HG03066 (cell line): Measurements from ENCODE around the gene SAMD10.
"Not testable (repeated sequence)": the region's sequence is repeated elsewhere in the genome, so short reads cannot be mapped to it uniquely, and the experiment has no call there.

Experiments used
- ATAC-seq: cut with Tn5 transposase; IDR thresholded peaks from one replicate; pipeline ENCODE4 v1.9.1; 2021; ENCODE audit warnings: low read depth; ENCODE audit not compliant: unreplicated experiment

Gene SAMD10

DNA sequence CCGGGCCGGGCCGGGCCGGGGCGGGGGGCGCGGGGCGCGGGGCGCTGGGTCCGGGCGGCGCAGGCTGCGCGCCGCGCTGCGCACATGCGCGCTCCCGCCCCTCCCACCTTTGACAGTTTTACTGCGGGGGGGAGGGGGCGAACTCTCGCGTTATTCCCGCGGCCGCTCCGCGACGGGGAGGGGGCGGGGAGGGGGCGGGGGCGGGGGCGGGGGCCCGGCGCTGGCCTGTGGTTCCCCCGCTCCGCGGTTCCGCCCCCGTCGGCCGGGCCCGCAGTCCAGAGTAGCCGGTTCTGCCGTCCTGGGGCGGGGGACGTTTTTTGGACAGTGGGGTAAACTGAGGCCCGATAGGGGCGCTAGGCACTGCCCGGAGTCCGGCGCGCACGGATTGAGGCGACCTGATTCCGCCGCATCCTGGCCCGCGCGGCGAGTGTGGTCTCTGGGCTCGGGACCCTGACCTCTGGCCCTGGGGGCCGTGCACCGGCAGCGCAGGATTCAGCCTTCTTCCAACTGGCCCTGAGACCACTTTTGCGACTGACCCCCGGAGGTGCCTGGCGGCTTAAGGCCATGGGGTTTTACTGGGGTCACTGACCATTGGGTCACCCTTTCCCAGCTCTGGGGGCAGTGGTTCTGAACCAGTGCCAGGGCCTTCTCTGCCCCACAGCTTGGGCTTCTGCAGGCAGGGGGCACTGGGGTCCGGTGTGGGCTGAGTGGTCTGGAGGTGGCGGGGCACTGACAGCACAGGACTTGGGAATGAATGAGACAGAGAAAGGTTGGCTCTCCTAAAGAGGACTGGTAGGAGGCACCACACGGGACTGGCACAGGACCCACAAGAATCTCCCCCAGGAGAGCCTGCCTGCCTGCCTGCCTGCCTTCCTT is 9.4 kb downstream of the SAMD10 start, which contains the start of gene ZNF512B:
TSS of gene ZNF512B (minus strand) at position 93 of the 876 bp plus-strand sequence. CDS start 1,980 bp downstream, outside the sequence.
- no peak for ATAC-seq

DNA sequence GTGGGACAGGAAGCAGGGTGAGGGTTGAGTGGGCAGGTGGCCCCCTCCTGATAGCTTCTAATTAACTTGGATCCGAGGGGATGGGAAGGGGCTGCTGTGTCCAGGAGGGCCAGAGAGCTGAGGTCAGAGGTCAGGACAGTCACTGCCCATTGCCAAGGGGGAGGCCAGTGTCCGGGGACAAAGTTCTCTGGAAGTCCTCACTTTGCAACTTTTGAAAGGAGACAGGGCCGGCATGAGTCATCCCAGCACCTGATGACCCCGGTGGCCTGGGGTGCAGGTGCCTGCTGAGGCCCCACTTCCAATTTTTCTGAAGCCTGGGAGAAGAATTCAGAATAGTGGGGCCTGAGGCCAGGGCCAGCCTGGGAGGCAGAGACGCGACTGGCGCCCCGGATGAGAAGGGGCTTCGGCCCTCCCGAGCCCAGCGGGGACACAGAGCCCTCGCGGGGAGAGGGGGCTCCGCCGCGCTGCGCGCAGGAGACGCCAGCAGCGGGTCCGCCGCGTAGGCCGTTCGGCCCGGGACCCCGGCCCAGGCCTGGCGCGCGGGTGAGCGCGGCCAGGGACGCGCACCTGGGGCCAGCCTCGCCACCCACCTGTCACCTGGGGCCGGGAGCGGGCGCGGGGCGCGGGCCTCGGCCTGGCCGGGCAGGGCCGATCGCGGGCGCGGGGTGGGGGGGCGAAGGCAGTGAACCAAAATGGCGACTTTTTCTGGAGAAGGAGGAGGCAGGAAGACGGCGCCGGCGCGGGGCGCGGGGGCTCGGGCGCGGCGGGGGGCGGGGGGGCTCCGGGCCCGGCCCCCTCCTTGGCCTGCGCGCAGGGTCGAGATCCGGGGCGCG is 10.3 kb downstream of the SAMD10 start:
- ATAC-seq, result no peak

DNA sequence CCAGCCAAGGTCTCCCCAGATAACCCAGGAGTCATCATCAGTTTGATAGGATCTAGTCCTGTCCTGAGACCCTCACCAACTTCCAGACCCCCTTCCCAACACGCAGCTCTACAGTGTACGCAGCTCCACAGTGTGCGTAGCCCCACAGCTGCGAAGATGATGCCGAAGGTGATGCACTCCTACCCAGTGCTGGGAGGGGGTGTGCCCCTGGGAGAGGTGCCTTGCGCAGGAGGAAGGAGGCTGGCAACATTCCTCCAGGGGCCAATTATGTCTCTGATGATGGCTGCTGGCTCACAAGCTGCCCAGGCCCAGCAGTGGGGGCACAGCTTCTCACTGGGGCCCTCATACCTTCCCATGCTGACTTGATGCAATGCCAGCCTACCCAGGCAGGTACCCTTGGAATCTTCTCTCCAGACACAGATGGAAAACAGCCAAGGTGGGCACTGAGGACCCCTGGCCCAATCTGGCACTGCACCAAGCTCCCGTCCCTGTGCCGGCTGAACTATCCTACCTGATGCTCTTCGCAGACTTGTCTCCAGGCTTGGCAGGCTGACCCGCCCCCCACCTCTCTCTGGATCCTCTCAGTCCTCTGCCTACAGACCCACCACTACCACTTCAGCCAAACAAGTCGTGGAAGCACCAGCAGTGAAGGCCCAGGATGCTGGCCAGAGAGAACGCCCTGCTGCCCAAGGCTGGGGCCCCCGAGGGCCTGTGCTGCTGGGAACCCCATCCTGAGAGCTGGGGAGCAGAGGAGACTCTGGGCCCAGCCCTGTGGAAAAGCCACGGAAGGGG is 11.1 kb downstream of the SAMD10 start:
- no peak for ATAC-seq

DNA sequence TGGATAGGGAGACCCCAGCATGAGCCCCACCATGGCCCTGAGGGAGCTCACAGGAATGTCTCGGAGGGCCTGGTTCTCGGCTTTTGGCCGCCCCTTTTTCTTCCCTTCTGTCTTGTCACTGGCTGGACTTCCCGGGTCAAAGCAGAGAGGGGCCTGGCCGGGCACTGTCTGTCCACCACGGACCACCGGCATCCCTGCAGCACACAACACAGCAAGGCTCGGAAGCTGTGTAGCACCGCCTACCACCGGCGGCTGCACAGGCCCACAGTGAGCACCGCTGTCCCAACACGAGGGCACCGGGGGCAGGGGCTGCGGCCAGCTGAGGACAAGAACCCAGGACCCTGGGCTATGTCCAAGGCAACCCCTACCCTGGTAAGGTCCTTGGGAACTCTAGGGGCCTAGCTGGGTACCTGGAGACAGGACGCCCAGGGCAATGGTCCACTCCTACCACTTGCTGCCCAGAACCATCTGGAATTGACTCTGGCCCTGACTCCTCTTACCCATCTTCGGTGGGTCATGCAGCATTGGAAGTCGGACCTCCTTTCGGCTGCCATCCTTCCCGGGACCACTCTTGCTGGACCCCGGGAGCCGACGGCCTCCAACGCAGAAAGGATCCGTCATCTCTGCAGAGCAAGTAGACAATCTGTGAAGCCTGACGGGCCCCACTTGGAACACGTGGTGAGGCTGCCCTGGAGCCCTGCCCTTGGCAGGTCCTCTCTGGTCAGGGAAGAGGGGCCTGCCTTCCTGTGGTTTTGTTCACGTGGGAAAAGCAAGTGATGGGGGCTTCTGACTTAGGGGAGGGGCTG is 11.9 kb downstream of the SAMD10 start:
- ATAC-seq, result no peak

DNA sequence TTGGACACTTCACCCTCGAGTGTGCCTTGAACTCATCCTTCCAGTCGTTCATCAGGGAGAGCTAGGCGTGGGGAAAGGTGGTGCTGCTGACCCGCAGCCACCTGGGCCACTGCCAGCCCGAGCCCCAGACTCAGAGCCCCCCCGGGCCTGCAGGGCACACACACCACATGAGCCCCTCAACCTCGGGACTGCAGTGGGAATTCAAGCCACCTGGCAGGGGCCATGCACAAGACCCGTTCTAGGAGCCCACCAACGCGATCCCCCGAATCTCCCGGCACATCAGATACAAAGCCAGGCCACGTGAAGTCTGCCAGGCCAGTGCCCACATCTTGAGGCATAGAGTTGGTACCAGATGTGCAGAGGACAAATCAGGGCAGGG is 12.5 kb downstream of the SAMD10 start:
- no peak for ATAC-seq

DNA sequence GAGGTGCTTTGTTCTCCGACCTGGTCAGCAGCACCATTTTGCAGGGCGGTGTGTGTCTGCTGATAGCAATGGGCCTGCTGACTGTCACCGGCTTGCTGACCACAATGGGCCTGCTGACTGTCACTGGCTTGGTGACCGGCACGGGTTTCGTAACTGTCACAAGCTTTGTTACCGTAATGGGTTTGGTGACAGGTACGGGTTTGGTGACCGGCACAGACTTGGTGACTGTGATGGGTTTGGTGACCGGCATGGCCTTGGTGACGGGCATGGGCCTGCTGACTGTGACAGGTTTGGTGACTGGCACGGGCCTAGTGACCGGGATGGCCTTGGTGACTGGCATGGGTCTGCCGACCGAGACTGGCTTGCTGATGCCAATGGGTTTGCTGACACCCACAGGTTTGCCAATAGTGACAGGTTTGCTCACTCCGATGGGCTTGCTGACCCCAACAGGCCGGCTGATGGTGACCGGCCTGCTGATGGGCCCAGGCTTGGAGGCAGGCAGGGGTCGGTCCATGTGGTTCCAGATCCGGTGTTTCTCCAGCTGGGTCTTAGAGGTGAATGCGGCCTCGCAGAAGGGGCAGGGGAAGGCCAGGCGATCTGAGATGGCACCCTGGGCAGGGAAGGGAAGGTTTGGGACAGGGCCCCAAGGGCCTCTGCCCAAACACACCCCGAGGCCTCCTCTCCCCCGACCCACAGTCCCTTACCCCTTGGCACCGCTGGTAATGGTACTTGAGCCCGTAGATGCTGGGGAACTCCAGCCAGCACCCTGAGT is 13.1 kb downstream of the SAMD10 start:
- ATAC-seq, result no peak

DNA sequence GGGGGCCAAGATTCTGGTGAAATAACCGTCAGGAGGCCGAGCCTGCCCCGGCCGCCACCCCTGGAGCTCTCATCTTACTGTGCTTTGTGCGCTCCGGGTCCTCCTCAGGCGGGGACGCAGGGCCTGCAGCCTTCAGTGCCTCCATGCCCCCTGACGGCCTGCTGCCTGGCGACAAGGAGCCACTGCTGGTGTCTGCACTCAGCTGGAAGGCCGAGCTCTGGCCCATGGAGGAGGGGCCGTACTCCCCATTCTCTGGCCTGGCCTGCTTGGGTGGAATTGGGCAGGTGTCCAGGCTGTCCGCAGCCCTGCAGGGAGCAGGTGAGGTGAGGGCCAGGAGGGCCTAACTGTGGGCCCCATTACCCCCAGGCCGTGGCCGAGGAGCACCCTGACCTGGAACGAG is 15.0 kb downstream of the SAMD10 start:
- no peak for ATAC-seq

DNA sequence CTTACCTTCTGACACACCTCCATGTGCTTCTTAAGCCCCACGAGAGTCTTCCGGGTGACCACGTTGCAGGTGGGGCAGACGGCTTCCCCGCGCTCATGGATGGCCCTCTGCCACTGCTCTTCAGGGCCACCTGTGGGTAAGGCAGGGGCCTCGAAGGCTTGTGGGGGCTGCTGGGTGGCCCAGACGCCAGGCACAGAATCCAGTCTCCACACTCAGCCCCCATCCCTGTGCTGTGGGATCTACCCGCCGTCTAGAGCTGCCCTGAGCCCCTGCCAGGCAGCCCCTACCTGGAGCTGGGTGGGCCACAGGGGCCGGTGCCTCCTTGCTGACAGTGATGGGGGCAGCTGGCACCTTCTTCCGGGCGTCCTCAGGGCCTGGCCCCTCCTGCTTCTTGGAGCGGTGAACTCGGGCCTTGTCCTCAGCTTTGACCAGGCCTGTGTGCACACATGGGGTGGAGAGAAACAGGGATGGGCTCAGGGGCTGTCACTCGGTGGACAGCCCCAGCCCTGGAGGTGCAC is 15.6 kb downstream of the SAMD10 start:
- ATAC-seq, result no peak

DNA sequence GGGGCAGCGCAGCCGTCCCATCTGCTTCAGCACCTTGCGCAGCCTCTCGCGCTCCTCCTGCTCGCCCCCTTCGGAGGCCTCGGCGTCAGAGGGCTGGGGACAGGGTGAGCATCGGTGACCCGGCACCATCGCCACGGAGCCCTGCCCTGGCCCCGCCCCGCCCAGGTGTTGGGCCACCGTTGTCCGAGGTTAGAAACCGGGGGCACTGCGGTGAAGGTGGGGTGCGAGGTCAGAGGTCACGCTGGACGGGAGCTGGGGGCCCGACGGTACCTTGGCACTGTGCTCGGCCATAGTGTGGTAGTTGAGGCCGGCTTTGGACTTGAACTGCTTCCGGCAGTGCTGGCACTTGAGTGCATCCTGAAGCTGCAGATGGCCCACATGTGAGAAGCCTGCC is 16.1 kb downstream of the SAMD10 start:
- ATAC-seq, result no peak

DNA sequence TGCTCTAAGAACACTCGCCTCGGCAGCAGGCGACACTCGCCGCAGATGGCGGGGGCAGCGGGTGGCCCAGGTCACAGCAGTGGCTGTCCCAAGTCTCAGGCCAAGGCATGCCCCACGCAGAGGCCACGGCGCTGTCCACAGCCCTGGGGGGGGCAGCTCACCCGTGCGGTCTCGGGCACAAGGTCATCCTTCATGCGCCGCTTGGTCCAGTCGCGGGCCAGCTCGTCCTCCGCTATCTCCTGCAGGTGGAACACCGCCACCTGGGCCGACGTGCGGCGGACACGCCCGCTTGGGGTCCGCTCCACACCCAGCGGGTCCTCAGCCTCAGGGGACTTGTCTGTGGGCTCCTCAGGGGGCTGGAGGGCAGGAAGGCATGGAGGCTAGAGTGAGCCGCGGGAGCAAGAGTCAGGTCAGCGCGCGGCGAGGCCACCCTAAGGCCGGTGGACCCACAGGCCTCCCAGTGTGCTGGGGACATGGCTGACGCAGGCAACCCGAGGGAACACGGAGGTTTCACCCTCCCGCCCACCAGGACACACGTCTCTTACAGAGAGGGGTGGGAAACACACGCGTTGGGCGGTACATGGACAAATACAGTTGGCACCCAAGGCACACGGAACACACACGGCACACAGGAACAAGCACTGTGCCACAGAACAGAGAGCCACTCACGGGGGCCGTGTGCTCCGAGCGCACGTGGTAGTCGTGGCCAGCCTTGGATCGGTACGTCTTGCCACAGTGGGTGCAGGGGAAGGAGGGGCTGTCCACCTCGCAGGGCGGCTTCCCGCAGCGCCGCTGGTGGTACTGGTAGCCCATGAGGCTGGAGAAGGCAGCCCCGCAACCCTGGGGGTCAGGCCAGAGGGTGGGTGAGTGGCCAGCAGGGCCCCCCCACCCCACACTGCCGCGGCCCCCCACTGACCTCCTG is 16.8 kb downstream of the SAMD10 start:
- no peak for ATAC-seq

DNA sequence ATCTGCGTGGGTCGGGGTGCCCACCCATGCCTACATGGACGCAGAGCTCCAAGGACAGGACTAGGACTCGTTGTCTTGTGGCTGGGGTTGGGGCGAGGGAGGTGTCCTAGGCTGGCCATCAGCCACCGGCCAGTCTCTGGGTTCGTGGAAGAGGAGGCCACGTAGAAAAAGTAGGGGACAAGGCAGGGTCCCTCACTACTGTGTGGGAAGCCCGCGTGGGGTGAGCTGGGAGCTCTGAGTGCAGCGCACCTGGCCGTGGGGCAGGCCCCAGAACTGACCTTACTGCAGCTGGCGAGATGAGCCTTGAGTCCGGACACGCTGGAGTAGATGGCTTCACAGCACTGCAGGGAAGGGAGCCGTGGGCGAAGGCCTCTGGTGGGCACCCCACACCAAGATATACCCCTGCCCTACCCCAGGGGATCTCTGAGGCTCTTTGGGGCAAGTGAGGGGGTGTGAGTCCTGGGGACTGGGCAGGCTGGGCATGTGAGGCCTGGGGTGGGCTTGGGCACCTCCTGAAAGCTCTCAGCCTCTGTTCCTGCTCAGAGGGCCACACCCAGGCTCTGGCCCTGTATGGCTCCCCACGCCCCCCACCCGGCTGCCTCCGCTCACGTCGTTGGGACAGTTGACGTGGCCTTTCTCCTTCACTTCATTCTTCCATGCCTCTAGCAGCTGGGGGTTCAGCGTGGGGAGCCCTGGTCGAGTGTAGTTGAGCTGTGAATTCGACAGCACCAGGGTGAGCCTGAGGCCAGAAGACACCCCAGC is 17.6 kb downstream of the SAMD10 start:
- ATAC-seq, result no peak

DNA sequence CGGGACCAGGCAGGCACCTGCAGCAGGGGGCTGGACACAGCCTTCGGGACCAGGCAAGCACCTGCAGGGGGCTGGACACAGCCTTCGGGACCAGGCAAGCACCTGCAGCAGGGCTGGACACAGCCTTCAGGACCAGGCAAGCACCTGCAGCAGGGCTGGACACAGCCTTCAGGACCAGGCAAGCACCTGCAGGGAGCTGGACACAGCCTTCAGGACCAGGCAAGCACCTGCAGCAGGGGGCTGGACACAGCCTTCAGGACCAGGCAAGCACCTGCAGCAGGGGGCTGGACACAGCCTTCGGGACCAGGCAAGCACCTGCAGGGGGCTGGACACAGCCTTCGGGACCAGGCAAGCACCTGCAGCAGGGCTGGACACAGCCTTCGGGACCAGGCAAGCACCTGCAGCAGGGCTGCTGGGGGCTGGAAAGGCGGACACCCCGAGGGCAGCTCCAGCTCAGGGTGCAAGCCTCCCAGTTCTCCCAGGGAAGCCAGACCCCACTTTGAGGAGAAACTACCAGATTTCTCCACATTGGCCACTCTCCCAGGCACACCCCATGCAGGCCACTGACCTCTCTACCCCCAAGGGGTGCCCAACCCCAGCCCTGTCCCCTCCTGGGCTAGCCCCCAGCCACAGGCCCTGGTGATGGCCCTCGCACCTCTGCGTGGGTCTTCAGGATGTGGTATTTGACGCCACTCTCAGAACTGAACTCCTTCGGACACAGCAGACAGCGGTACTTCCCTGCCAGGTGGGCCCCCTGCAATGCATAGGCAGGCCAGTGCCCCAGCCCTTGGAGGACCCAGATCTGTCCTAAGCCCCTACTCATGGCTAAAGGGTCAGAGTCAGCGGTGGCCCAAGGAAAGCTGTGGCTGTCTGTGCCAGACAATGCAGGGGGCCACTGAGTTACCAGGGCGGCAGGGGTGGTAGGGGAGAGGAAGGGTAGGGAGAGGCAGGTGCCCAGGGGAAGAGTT is 18.5 kb downstream of the SAMD10 start:
- ATAC-seq, result not testable (repeated sequence)

DNA sequence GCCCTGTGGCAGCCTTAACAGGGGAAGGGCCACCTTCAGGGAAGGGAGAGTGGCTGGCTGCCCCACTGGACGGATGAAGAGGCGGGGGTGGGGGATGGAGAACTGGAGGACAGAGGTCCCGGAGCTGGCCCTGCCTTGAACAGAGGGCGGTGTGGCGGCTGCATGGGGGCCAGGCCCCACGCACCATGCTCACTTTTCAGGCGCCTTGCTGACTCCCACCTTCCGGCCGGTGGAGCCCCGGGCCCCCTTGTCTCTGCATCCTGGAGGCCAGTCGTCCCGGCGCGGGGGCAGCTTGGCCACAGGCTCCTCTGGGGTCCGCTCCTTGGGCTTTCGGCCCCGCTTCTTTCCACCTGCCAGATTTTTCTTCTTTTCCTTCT is 19.8 kb downstream of the SAMD10 start:
- ATAC-seq, result no peak

DNA sequence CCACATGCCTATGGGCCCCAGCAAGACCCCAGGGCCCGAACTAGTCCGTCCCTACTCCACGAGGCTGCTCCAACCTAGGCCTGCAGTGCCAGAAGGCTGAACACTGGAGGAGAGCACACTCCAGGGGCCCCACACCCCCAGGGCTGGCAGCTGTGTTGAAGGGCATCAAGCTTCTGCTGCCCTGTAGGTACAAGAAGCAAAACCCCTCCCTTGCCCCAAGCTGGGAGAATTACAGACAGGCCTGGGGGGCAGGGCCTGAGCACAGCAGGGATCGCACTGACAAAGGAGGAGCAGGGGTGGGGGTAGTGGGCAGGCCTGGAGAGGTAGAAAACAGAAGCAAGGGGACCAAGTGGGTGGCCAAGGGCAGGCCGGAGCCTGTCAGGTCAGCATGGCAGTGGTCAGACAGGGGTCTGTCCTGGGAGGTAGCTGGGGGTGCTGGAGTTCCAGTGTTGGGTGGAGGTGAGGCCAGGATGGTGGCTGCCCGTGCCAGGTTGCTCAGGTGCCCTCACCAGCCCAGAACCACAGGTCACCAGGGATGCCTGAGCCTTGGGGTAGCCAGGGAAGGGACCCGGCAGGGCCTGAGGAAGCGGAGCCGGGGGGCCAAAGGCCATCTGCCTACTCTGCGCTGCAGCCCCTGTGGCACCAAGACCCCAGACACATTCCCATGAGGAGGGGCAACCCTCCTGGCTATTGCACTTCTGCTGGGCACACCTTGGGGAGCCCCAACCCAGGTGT is 20.3 kb downstream of the SAMD10 start:
- no peak for ATAC-seq

DNA sequence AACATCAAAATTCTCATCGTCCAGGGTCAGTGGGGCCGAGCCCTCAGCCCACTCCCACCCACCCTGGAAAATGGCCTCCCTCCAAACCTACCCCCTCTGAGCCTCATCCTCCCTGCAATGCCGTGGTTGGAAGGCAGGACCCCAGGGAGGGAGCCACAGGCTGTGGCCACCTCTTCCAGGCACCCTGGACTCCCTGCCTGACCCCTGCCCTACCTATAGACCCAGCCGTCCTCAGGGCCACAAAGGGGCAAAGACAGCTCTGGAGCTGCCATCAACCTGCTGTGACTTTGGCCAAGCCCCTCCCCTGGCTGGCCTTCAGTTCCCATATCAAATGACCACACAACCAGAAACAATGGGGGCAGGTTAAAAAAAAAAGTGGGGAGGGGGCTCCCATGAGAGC is 21.0 kb downstream of the SAMD10 start:
- no peak for ATAC-seq
